ENCODE measurements around the gene CYSLTR2.

The CYSLTR2 gene

DNA sequence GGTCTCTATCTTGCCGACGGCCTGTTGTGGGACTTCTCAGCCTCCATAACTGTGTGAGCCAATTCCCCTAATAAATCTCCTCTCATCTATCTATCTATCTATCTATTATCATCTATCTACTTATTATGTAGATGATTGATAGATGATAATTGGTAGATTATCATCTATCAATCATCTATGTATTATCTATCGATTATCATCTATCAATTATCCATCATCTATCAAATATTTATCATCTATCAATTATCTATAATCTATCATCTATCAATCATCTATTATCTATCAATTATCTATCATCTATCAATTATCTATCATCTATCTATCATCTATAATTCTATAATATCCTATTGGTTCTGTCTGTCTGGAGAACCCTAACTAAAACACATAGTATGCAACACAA, 33.5 kb downstream of the CYSLTR2 start:
- no peak for TF ChIP-seq TEAD4 (IDR thresholded peaks at IDR 0.05)
- TF ChIP-seq CREB1 (IDR thresholded peaks at IDR 0.05; ENCODE audit: low read depth), result no peak
- TF ChIP-seq EGR1 (IDR thresholded peaks at IDR 0.05), result no peak
- TF ChIP-seq RAD21 (IDR thresholded peaks at IDR 0.05; ENCODE audit: low read depth), result no peak
- TF ChIP-seq TAF1 (IDR thresholded peaks at IDR 0.05; ENCODE audit: low read depth), result no peak
- no peak for TF ChIP-seq USF1 (IDR thresholded peaks at IDR 0.05)

DNA sequence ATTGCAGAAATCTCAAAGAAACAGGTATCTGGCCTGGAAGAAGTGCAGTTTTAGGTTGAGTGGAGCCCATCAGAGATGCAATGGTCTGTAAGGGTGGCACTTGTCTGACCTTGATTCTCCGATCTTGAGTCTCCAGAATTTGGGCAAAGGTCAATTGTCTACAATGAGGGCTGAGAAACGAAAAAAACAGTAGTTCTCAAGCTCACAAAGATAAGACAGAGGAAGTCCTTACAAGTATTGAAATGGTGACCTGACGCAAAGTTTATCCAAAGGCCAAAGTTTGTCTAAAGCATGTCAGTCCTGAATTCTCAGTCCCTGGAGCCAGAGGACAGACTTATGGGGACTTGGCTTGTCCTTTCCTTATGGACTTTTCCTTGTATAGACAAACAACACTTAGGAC, 40.3 kb downstream of the CYSLTR2 start:
- TF ChIP-seq CEBPB (IDR thresholded peaks at IDR 0.05) (no peak), ZBTB7A (IDR thresholded peaks at IDR 0.05; ENCODE audit: low read depth) (no peak), TEAD4 (IDR thresholded peaks at IDR 0.05) (no peak), TCF12 (IDR thresholded peaks at IDR 0.05; ENCODE audit: low read depth) (no peak), USF1 (IDR thresholded peaks at IDR 0.05) (no peak), NFIC (IDR thresholded peaks at IDR 0.05) (no peak), TAF1 (IDR thresholded peaks at IDR 0.05; ENCODE audit: low read depth) (no peak), CREB1 (IDR thresholded peaks at IDR 0.05; ENCODE audit: low read depth) (no peak), RAD21 (IDR thresholded peaks at IDR 0.05; ENCODE audit: low read depth) (no peak), FOXM1 (IDR thresholded peaks at IDR 0.05; ENCODE audit: borderline replicate concordance, low read depth) (no peak), EP300 (IDR thresholded peaks at IDR 0.05; ENCODE audit: borderline replicate concordance) (no peak), YY1 (IDR thresholded peaks at IDR 0.05; ENCODE audit: low read depth) (no peak), EGR1 (IDR thresholded peaks at IDR 0.05) (no peak)
- TF ChIP-seq, protein P1, sequence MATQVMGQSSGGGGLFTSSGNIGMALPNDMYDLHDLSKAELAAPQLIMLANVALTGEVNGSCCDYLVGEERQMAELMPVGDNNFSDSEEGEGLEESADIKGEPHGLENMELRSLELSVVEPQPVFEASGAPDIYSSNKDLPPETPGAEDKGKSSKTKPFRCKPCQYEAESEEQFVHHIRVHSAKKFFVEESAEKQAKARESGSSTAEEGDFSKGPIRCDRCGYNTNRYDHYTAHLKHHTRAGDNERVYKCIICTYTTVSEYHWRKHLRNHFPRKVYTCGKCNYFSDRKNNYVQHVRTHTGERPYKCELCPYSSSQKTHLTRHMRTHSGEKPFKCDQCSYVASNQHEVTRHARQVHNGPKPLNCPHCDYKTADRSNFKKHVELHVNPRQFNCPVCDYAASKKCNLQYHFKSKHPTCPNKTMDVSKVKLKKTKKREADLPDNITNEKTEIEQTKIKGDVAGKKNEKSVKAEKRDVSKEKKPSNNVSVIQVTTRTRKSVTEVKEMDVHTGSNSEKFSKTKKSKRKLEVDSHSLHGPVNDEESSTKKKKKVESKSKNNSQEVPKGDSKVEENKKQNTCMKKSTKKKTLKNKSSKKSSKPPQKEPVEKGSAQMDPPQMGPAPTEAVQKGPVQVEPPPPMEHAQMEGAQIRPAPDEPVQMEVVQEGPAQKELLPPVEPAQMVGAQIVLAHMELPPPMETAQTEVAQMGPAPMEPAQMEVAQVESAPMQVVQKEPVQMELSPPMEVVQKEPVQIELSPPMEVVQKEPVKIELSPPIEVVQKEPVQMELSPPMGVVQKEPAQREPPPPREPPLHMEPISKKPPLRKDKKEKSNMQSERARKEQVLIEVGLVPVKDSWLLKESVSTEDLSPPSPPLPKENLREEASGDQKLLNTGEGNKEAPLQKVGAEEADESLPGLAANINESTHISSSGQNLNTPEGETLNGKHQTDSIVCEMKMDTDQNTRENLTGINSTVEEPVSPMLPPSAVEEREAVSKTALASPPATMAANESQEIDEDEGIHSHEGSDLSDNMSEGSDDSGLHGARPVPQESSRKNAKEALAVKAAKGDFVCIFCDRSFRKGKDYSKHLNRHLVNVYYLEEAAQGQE (IDR thresholded peaks at IDR 0.05; ENCODE audit: low read depth), result no peak
- TF ChIP-seq, protein P2, sequence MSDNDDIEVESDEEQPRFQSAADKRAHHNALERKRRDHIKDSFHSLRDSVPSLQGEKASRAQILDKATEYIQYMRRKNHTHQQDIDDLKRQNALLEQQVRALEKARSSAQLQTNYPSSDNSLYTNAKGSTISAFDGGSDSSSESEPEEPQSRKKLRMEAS (IDR thresholded peaks at IDR 0.05), result no peak

- TF ChIP-seq ZBTB7A (IDR thresholded peaks at IDR 0.05; ENCODE audit: low read depth) (no peak), EP300 (IDR thresholded peaks at IDR 0.05; ENCODE audit: borderline replicate concordance) (no peak), TCF12 (IDR thresholded peaks at IDR 0.05; ENCODE audit: low read depth) (no peak)
- TF ChIP-seq, protein P1 (IDR thresholded peaks at IDR 0.05; ENCODE audit: low read depth), result no peak
Observed at GRCh38 chr13:48695776-48696175, 42.0 kb downstream of the CYSLTR2 start.

DNA sequence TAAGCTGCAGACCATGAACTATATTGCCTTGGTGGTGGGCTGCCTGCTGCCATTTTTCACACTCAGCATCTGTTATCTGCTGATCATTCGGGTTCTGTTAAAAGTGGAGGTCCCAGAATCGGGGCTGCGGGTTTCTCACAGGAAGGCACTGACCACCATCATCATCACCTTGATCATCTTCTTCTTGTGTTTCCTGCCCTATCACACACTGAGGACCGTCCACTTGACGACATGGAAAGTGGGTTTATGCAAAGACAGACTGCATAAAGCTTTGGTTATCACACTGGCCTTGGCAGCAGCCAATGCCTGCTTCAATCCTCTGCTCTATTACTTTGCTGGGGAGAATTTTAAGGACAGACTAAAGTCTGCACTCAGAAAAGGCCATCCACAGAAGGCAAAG, 53.7 kb downstream of the CYSLTR2 start:
- TF ChIP-seq EGR1 (IDR thresholded peaks at IDR 0.05) (no peak), CREB1 (IDR thresholded peaks at IDR 0.05; ENCODE audit: low read depth) (no peak), TEAD4 (IDR thresholded peaks at IDR 0.05) (no peak), CEBPB (IDR thresholded peaks at IDR 0.05) (no peak), EP300 (IDR thresholded peaks at IDR 0.05; ENCODE audit: borderline replicate concordance) (no peak), TCF12 (IDR thresholded peaks at IDR 0.05; ENCODE audit: low read depth) (no peak), USF1 (IDR thresholded peaks at IDR 0.05) (no peak), YY1 (IDR thresholded peaks at IDR 0.05; ENCODE audit: low read depth) (no peak), TAF1 (IDR thresholded peaks at IDR 0.05; ENCODE audit: low read depth) (no peak), NFIC (IDR thresholded peaks at IDR 0.05) (no peak)
- TF ChIP-seq, protein P1 (IDR thresholded peaks at IDR 0.05; ENCODE audit: low read depth), result no peak
- TF ChIP-seq, protein P2 (IDR thresholded peaks at IDR 0.05), result no peak

DNA sequence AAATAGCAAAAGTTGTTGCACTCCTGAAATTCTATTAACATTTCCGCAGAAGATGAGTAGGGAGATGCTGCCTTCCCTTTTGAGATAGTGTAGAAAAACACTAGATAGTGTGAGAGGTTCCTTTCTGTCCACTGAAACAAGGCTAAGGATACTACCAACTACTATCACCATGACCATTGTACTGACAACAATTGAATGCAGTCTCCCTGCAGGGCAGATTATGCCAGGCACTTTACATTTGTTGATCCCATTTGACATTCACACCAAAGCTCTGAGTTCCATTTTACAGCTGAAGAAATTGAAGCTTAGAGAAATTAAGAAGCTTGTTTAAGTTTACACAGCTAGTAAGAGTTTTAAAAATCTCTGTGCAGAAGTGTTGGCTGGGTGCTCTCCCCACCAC, 55.0 kb downstream of the CYSLTR2 start:
- no peak for TF ChIP-seq TEAD4 (IDR thresholded peaks at IDR 0.05)
- TF ChIP-seq EGR1 (IDR thresholded peaks at IDR 0.05), result no peak
- no peak for TF ChIP-seq CEBPB (IDR thresholded peaks at IDR 0.05)
- TF ChIP-seq, protein P2 (IDR thresholded peaks at IDR 0.05), result no peak
- no peak for TF ChIP-seq EP300 (IDR thresholded peaks at IDR 0.05; ENCODE audit: borderline replicate concordance)
- TF ChIP-seq TCF12 (IDR thresholded peaks at IDR 0.05; ENCODE audit: low read depth), result no peak
- no peak for TF ChIP-seq CREB1 (IDR thresholded peaks at IDR 0.05; ENCODE audit: low read depth)
- no peak for TF ChIP-seq FOXM1 (IDR thresholded peaks at IDR 0.05; ENCODE audit: borderline replicate concordance, low read depth)
- TF ChIP-seq, protein P1 (IDR thresholded peaks at IDR 0.05; ENCODE audit: low read depth), result no peak
- no peak for TF ChIP-seq RAD21 (IDR thresholded peaks at IDR 0.05; ENCODE audit: low read depth)
- no peak for TF ChIP-seq TAF1 (IDR thresholded peaks at IDR 0.05; ENCODE audit: low read depth)
- TF ChIP-seq YY1 (IDR thresholded peaks at IDR 0.05; ENCODE audit: low read depth), result no peak
- no peak for TF ChIP-seq ZBTB7A (IDR thresholded peaks at IDR 0.05; ENCODE audit: low read depth)
- TF ChIP-seq USF1 (IDR thresholded peaks at IDR 0.05), result no peak
- no peak for TF ChIP-seq NFIC (IDR thresholded peaks at IDR 0.05)
